NK-92 (cell line): Measurements from ENCODE around the gene CMIP.
"Not testable (repeated sequence)": the region's sequence is repeated elsewhere in the genome, so short reads cannot be mapped to it uniquely, and the experiment has no call there.

Source experiments
- DNase-seq: peaks from one replicate; lab custom pipeline; 2025; ENCODE audit not compliant: unreplicated experiment; lab: John Stamatoyannopoulos, UW

Gene CMIP

DNA sequence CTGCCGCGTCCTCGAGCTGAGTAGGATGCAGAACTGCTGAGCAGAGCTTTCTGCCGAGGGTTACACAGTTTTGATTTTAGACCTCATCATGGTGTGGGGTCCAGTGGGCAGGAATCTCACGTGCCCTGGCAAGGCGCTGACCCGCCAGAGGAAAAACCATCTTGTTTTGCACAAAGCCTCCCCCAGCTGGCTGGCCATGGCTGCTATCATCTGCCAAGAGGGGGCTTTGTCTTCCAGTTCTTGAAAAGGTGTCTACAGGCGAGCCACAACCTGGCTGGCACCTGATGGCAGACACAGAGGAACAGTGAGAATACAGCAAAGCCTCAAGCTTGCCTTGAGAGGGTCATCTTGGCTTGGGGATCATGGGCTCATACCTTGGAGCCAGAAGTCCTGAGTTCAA, 118.3 kb downstream of the CMIP start:
- no peak for DNase-seq

- no peak for DNase-seq
These were observed 119.9 kb downstream of the CMIP start for GRCh38 chr16:81564421-81564911.

DNA sequence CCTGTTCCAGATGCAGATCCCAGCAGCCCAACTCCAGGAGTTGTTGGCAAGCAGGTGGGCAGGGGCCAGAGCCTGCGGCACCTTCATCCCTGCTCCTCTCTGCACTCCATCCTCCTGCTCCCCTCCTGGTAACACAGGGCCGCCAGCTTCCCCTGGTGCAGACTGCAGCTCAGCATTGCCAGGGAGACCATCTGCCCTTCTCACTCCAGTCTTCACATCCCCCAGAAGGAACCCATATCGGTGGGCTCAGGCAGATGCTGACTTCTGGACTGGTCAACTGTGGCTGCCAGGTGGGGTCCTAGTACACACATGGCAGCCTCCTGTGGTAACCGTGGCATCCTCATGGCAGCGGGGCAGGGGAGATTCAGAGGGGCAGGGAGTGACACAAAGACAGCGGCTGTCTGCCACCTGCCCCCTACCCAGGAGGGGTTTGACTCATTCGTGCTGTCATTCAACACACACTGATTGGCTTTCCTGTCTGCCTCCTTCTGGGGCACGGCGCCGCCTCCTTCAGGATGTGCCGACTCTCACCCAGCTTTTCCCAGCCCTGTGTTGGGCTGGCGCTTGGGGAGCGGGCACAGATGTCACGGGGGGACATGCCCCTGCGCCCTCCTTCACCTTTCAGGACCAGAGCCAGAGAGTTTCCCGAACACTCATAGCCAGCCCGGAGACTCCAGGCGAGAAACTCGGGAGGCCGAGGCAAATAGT, 120.9 kb downstream of the CMIP start:
- no peak for DNase-seq

- no peak for DNase-seq
These were observed 121.7 kb downstream of the CMIP start for GRCh38 chr16:81566086-81567007.

- DNase-seq = no peak
These were observed 122.5 kb downstream of the CMIP start for GRCh38 chr16:81567087-81567486.

DNA sequence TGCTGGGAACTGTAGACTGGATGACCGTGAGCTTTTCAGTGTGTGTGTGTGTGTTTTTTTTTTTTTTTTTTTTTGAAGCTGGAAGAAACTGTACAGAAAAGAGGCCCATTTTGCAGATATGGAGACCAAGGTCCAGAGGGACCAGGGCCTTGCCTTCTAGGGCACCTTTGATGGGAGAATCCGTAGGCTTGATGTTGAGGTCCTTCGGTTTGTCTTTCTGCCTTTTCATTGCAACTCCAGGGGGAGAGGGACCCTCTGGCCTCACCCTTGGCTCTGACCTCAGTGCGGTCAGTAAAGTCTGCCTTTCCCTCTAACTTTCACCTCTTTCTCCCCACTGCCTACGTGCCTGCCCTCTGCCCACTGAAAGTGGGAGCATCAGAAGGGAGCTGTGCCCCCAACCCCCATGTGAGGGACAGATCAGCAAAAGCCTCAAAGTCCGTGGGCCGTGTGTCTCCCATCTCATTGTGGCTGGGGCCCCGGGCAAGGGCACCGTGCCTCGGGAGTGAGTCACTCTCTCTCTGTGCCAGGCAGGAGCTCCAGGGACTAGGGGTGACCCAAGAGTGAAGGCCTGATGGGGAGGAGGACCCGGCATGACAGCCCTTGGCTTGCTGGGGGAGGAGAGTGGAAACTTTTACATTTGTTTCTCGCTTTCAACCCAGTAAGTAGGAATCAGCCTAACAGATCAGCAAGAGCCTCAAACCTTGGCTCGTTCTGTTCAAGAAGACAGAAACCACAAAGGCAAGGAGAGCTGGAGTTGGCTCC, 123.6 kb downstream of the CMIP start:
- no peak for DNase-seq

- no peak for DNase-seq
These were observed 124.1 kb downstream of the CMIP start for GRCh38 chr16:81568749-81569087.

DNA sequence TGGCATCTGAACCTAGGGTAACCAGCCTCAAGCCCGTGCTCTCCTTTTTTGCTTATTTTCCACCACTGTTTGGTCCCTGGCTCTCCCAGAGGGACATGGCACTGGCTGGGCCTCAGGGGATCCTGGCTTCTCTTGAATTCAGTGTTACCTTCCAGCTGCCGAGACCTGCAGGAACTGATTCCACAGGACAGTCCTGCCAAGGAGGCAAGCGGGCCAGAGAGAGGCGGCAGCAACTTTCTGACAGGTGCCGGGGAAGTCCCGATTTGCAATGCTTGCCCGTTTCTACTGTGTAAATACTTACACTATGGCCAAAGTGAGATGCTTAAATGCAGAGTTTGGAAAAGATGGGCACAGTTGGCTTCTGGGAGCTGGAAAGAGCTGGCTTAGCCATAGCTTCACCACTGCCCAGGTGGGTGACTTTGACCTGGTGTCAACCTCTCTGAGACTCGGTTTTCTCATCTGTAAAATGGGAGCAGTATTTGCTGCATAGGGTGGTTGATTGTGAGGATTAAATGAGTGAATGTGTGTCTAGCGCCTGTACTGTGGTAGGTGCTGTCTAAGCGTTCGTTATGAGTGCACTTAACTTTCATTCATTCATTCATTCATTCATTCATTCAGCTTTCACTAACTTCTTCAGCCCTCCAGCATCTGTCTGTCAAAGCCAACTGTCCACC, 124.9 kb downstream of the CMIP start:
- no peak for DNase-seq

DNA sequence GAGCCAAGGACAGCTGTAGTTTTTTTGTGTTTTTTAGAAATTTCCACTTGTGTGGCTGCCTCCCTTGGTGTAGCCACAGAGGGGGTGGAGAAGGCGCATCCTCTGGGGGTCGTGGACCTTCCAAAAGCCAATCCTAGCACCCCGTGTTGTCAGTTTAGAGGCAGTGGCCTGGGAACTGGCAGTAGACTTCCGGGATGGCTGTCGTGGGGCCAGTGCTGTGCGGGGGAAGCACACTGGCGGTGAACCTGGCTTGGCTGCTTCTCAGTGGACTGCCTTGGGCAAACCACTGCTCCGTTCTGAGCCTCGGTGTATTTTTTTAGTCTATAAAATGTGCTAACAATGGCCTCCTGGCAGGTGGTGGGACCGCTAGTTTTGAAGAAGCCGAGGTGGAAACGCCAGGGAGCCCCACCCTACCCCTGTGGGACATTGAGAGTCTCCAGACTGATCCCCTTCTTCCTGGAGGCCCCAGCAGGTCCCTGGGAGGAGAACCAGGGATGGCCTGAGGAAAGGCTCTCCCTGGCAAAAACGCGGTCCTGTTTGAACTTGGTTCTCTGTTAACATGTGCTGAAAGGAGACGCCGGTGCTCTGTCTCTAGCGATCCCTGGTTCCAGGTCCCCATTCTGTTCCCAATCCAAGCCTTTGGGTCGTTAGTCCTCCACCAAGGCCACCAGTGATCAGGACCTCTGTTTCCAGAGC, 125.7 kb downstream of the CMIP start:
- DNase-seq = no peak

DNA sequence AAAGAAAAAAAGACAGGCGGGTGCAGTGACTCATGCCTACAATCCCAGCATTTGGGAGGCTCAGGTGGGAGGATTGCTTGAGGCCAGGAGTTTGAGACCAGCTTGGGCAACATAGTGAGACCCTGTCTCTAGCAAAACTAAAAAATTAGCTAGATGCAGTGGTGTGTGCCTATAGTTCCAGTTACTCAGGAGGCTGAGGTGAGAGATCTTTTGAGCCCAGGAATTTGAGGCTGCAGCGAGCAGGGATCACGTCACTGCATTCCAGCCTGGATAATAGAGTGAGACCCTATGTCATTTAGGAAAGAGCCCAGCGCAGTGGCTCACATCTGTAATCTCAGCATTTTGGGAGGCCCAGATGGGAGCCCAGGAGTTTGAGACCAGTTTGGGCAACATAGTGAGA, 126.6 kb downstream of the CMIP start:
- no peak for DNase-seq

DNA sequence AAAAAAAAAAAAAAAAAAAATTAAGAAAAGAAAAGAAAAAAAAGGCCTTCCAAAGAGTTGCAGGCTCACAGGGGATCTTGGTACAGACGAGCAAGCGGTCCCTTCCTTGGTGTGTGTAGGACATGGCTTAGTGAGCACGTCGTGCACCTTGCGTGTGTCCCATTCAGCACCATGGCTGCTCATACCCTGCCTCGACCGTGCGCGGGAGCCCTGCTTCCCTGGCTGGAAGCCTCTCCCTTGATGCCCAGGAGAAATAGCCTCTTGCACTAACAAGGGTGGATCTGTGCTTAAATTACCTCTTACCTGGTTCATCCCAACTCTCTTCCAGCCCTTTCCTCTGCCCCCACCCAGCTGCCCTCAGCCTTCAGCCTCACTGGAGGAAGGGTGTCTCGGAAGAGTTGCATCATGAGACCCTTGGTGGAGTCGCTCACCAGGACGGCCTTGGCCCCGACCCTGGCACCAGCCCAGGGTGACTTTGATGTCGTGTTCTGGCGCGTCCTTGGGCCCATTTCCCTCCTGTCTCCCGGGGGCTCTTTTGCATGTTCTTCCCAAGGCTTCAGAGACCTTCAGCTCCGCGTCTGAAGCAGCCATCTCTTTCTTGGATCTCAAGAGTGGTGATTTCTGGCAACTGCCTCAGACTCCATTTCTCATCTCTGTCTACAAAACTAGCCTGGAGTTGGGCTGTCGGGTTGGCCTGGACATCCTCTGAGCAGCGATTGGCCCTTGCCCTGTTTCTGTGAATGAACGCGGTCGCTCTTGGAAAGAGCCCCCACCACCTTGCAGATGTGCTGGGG, 127.2 kb downstream of the CMIP start:
- no peak for DNase-seq

GRCh38 chr16:81572386-81573144, 128.0 kb downstream of the CMIP start:
- no peak for DNase-seq

- DNase-seq = no peak
These were observed 129.0 kb downstream of the CMIP start for GRCh38 chr16:81573533-81574020.

DNA sequence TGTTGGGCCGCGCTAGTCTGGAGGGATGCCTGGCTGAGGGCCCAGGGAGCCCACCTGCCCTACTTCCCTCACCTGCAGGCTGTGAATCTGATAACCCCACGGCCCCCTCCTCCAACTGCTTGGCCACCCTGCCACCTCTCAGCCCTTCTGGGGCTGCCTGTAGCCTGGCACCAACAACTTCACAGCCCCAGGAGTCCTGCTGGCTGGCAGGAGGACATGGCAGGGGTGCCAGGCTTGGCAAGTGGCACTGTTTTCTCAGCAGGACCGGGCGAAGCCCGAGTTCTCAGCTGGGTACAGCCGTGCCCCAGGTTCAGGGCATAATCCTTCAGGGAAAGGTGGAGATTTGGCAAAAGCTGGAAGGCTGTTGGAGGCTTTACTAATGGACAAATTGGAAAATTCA, 129.6 kb downstream of the CMIP start:
- DNase-seq = no peak

GRCh38 chr16:81575307-81575706, 130.7 kb downstream of the CMIP start:
- DNase-seq = no peak

DNA sequence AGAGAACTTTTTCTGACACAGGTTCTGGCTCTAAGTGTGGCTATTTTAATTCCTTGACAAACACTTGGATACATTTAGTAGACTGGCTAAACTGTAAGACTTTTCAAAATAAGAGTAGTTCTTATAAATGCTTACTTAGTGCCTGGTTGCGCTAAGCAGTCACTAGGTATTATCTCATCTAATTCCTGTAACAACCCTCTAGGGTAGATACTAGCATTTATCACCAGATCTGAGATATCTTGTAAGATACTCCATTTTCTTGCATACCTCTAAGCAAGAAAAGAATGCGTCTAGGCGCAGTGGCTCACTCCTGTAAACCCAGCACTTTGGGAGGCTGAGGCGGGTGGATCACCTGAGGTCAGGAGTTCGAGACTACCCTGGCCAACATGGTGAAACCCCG, 131.2 kb downstream of the CMIP start:
- no peak for DNase-seq

DNA sequence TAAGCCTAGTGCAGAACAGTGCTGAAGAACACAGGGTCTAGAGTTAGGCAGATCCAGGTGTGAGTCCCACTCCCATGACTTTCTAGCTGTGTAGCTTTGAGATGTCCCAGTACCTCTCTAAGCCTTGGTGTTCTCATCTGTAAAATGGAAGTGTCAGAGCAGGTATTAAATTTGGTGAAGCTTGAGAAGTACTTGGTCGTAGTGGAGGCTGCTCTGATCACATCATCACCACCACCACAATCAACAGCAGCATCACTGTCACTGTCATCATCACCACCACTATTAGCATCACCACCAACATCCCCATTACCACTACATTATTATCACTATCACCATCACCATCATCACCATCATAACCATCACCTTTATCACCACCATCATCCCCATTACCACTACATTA, 132.1 kb downstream of the CMIP start:
- DNase-seq = no peak

- not testable (repeated sequence) for DNase-seq
These were observed 132.7 kb downstream of the CMIP start for GRCh38 chr16:81577272-81577671.

DNA sequence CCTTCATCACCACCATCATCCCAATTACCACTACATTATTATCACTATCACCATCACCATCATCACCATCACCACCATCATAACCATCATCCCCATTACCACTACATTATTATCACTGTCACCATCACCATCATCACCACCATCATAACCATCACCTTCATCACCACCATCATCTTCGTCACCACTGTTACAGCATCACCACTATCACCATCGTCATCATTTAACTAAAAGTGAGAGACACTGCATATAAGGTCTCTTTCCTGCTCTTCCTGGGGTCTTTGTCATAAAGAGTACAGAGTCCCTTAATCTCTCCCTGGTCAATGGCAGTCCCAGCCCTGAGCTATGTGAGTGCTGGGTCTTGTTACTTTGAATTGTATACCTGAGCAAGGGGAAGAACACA, 133.5 kb downstream of the CMIP start:
- DNase-seq = no peak
